GM15510 (cell line): ENCODE results near the gene AKR1E2.

Source experiments
- POLR2A ChIP-seq: IDR thresholded peaks from 3 replicates; pipeline ENCODE4 v1.6.1; 2011; ENCODE audit warnings: borderline replicate concordance; ENCODE audit not compliant: insufficient read length; ENCODE audit errors: extremely low read depth

AKR1E2 gene

GRCh38 chr10:4825868-4826791, at the start of gene AKR1E2:
Gene AKR1E2 (plus strand): TSS chr10:4826207. CDS start chr10:4826325, 118 bp downstream.
- no peak for TF ChIP-seq POLR2A

DNA sequence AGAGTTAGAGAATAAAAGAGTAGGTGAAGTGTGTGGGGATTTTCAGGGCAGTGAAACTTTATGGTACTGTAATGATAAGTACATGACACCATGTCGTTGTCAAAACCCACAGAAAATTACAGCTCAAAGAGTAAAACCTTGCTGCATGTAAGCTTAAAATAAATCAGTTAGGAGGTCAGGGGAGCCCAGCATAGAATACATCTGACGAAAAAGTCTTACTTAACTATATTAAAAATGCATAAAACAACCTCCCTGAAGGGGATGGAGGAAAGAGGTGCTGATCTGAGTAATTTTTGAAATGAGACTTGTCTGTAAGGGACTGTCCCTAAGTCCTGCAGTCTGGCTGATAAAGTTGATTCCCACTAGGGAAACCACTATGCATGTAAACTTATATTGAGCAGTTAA, 49.8 kb upstream of the AKR1E2 start:
- TF ChIP-seq POLR2A = no peak

- TF ChIP-seq POLR2A = no peak
Measured at GRCh38 chr10:4778761-4779160, 47.2 kb upstream of the AKR1E2 start.

DNA sequence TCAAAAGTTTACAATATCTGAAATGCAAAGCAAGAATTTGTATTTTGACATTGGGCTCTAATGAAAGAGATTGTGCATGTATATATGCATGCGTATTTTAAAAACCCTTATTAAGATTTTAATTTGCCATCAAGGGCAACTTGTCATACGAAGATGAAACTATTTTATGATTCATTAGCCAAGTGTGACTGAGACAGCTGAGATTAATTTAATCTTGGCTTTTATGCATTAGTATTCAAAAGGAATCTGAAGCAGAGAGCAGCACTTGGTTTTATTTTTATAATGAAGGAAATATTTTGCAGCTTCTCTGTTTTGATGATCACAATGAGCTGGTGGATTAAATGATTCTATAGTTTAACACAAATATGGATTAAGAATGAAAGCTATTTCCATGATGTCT, 45.9 kb upstream of the AKR1E2 start:
- TF ChIP-seq POLR2A = no peak

- no peak for TF ChIP-seq POLR2A
Measured at GRCh38 chr10:4780782-4781181, 45.2 kb upstream of the AKR1E2 start.

GRCh38 chr10:4781955-4782354, 44.1 kb upstream of the AKR1E2 start:
- TF ChIP-seq POLR2A = no peak

DNA sequence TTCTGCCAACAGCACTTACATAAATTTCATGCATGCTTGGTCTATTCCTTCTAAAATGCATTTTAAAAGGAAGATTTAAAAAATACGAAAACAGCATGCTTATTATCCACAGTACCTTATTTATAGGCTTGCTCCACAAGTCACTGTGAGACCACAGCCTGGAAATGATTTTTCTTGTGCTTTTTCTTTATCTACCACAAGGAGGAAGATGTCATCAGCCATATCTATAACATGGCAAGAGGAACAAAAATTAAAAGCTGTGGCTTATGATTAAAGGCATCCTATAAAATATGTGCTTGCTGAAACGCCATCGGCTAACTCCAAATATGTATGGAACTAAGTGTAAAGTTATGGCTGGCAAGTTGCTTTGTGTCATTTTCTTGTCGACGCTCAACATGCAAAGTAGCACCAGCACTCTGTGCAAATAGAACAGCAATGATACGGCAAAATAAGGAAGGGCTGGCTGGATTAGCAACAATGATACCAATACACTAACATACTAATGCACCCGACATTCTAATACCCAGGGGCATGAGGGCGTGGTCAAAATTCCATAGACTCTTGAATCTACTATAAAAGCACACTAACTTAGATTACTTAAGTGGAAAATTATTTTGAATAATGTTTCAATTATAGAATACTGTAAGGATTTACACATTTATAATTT, 41.2 kb upstream of the AKR1E2 start:
- no peak for TF ChIP-seq POLR2A

DNA sequence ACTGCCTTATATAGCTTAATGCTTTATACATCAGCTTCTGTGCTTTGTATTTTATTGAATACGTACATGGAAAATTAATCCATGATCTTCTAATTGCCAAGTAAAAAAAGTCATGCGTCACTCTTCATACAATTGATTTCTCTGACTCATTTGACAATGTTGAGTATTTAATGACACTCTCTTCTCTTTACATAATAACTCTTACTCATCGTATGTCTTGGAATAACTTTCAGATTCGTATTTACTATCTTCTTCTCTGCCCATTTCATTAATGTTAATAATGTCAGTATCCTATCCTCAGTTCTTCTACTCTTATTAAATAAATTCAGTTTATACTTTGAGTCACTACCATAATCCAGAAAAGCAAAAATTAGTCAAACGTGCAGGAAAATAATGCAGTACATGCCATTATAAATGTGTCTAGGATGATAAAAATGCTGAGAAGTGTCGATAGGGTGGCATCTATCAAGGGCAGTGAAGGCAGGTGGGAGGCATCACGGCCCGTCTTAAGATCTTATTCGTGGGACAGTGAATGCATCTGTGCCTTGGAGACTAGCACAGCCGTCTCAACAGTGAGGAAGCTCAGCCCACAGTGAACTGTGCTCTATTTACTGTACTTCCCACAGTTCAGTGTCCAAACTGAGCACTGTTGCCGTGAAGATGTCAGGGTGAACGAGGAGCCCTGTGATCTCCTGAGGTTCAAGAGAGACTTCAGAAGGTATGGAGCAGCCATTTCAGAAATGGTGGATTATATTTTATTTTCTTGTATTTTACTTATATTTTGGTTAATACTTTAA, 39.8 kb upstream of the AKR1E2 start:
- TF ChIP-seq POLR2A = no peak

DNA sequence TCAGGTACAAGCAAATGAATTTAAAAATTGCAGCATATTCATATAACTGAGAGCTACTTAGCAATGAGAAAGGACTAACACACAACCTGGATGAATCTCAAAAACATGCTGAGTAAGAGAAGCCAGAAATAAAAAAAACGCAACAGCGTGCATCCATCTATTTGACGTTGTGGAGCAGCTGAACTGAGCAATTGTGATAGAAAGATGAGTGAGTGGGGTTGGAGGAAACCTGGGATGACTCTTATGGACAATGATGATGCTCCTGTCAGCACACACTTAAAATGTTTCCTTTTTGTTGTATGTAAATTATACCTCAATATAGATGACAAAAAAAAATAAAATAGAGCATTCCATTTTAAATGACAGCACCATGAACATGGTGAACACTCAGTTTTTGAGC, 36.0 kb upstream of the AKR1E2 start:
- TF ChIP-seq POLR2A = no peak

GRCh38 chr10:4790922-4791321, 35.1 kb upstream of the AKR1E2 start:
- no peak for TF ChIP-seq POLR2A

- TF ChIP-seq POLR2A = no peak
Measured at GRCh38 chr10:4792381-4792780, 33.6 kb upstream of the AKR1E2 start.

- TF ChIP-seq POLR2A = no peak
Measured at GRCh38 chr10:4801405-4801804, 24.6 kb upstream of the AKR1E2 start.

GRCh38 chr10:4802711-4803487, 23.1 kb upstream of the AKR1E2 start:
- no peak for TF ChIP-seq POLR2A

GRCh38 chr10:4803822-4804221, 22.2 kb upstream of the AKR1E2 start:
- no peak for TF ChIP-seq POLR2A
